ENCODE measurements around the gene VAV2.
A peak's percentile ranks its signal among the peaks of the same experiment; 100 is the strongest.

The VAV2 gene

GRCh38 chr9:133830310-133830709 lies 161.8 kb downstream of the VAV2 start:
- ChIA-PET CTCF (interaction anchor here (0.6 kb wide), 1 partner anchor 37 kb away, joined by 4 read pairs; no protein-coding TSS in a partner anchor), POLR2A (ENCODE audit: low non-redundant PET) (no interaction called here)
- no peak for TF ChIP-seq CTCF (conservative IDR thresholded peaks at IDR 0.05; ENCODE audit: low read depth)
- H3K27ac ChIP-seq: peak overlapping the region; percentile 4; the same call in 1 of the 2 replicates
- DNase-seq (ENCODE audit: low spot score): no peak

DNA sequence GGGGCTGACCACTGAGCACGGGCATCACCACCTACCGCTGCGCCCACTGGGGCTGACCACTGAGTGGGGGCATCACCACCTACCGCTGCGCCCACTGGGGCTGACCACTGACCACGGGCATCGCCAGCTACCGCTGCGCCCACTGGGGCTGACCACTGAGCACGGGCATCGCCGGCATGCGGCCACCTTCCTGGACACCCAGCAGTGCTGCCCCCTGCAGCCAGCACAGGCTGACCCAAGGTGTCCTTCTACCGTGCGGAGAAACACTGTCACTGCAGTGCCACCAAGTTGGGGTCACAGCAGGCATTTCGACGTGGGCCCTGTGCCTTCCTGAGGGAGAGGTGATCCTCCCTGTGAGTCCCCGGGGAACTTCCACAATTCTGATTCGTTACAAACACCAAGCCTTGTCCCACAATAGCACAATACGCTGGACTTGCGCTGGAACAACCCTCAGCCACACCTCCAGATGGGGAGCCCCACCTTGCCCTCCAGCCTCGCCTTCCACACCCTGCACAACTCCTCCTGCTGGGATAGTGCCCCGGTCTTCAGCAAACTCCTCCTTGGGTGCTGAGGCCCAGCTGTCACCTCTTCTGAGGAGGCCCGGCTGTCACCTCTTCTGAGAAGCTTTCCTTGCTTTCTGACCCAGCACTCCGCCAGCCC lies 163.7 kb downstream of the VAV2 start:
- DNase-seq (ENCODE audit: low spot score): no peak
- no peak for TF ChIP-seq CTCF (conservative IDR thresholded peaks at IDR 0.05; ENCODE audit: low read depth)
- ChIA-PET CTCF (interaction anchor here (1.1 kb wide), 1 partner anchor 116 kb away, joined by 3 read pairs; no protein-coding TSS in a partner anchor), POLR2A (ENCODE audit: low non-redundant PET) (no interaction called here)
- peak overlapping the region; percentile 41 for H3K27ac ChIP-seq

DNA sequence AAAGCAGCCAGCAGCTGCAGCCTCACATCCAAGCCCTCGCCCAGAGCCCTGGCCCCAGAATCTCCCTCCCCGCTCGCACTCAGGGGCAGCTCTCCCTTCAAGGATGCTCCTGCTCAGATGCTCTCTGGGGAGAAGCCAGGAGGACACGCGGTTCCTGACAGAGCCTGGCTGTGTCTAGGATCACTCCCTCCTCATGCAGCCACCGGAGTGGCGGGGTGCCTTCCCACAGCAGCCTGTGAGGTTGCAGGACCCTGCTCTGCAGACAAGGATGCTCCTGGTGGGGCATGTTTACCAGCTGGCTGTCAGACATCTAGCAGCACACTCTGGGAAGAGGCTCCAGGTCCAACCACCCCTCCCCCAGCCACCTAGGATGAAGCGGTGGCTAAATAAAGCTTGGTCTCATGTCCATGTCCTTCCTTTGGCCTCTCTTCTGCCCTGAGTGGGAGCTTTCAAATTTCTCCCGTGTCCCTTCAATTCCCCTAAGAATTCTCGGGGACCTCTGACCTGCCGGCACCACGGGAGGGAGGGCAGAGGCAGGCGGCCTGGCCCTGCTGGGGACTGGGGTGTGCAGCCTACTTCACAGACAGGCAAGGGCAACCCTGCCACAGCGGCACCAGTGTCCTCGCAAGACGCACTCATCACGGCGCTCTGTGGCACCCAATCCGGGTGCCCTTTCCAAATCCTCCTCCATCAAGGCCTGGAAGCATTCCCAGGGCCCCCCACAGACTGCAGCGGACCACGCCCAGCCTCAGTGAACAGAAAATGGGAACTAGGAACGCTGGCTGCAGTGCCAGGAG lies 165.6 kb downstream of the VAV2 start:
- peak overlapping the region; percentile 60 for H3K27ac ChIP-seq
- TF ChIP-seq CTCF (conservative IDR thresholded peaks at IDR 0.05; ENCODE audit: low read depth): no peak
- POLR2A ChIA-PET (ENCODE audit: low non-redundant PET): no interaction called here
- DNase-seq (ENCODE audit: low spot score): no peak
- CTCF ChIA-PET: interaction anchor here (0.7 to 1.7 kb wide), 2 partner anchors 45 to 167 kb away, joined by 3 to 8 read pairs; no protein-coding TSS in a partner anchor

DNA sequence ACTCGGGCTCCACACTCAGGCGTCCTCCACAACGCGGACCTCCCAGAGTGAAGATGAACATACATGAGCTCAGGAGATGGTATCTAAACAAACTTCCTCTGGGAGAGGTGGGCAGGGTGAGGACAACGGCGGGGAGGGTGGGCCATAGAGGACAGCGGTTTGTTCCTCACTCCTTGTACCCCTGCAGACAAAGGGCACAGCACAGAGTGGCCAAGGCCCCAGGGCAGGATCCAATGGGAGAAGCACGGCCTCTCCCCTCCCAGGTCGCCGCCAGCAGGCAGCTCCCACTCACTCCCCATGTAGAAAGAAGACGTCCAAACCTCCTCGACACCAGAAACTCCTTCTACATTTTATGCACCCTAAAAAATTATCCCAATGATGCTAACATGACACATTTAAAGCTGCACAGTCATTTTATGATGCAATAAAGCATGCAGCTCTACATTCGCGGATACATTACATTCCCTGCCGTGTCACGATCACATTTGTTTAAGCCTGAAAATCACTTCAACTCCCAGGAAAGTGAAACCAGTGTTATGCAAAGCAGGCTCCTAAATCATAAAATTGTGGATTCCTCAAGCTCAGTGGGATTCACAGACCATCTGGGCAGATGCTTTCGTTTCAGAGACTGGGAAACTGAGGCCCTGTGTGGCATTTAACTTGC lies 166.4 kb downstream of the VAV2 start:
- POLR2A ChIA-PET (ENCODE audit: low non-redundant PET): no interaction called here
- TF ChIP-seq CTCF (conservative IDR thresholded peaks at IDR 0.05; ENCODE audit: low read depth): no peak
- peak overlapping the region; percentile 60 for H3K27ac ChIP-seq
- CTCF ChIA-PET: interaction anchor here (0.7 to 1.7 kb wide), 2 partner anchors 44 to 168 kb away, joined by 3 to 8 read pairs; no protein-coding TSS in a partner anchor
- DNase-seq (ENCODE audit: low spot score): no peak

DNA sequence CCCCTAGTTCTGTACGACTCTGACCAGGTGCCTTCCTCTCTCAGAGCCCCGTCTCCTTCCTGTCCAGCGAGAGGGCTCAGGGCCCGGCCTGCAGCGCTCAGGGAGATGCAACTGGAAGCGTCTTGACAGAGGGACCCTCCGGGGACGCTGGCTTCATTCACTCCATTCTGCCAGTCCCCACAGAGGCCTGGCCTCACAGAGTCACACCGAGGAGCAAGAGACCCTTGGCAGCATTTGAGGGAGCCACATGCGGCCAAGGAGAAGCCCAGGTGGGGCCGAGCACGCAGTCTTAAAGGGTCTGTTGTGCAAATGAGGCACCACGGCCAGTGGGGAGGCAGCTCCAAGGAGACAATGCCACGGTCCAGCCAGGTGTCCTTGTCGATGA lies 167.3 kb downstream of the VAV2 start:
- CTCF ChIA-PET: no interaction called here
- TF ChIP-seq CTCF (conservative IDR thresholded peaks at IDR 0.05; ENCODE audit: low read depth): no peak
- DNase-seq (ENCODE audit: low spot score): no peak
- POLR2A ChIA-PET (ENCODE audit: low non-redundant PET): no interaction called here
- peak overlapping the region; percentile 60 for H3K27ac ChIP-seq

DNA sequence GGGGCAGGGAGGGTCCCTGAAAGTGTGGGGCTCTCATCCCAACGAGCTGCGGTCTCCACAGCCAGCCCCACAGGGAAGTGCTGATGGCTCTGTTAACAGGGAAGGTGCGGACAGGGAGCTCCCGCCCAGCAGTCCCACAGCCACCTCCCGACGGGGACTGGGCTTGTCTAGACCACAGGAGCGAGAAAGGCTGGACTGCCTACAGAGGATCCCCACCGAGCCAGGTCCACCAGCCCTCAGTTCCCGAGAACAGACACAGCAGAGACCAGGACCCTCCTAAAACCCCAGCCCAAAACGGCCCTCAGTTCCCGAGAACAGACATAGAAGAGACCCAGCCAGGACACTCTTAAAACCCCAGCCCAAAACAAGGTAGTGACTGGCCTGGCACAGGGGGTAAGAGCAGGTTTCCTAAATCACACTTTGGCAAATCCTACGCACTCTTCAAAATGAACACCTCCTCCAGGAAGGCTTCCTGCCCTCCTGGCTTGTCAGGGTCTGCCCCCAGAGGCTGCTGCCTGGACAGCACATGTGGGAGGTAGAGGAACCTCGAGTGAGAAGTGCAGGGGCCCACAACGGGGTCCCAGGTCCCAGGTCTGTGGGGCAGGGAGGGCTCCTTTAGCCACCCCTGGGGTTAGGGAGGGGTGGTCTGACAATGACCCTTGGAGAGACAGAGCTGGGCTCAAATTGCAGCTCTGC lies 167.9 kb downstream of the VAV2 start:
- TF ChIP-seq CTCF (conservative IDR thresholded peaks at IDR 0.05; ENCODE audit: low read depth): no peak
- CTCF ChIA-PET: no interaction called here
- POLR2A ChIA-PET (ENCODE audit: low non-redundant PET): no interaction called here

More for the DNA sequence above, 167.9 kb downstream of the VAV2 start:
- peak overlapping the region; percentile 60 for H3K27ac ChIP-seq
- no peak for DNase-seq (ENCODE audit: low spot score)

Data from RWPE1 (cell line).